ENCODE data around the gene ZSCAN12.
"Not testable (repeated sequence)": the region's sequence is repeated elsewhere in the genome, so short reads cannot be mapped to it uniquely, and the experiment has no call there.

ZSCAN12 gene

DNA sequence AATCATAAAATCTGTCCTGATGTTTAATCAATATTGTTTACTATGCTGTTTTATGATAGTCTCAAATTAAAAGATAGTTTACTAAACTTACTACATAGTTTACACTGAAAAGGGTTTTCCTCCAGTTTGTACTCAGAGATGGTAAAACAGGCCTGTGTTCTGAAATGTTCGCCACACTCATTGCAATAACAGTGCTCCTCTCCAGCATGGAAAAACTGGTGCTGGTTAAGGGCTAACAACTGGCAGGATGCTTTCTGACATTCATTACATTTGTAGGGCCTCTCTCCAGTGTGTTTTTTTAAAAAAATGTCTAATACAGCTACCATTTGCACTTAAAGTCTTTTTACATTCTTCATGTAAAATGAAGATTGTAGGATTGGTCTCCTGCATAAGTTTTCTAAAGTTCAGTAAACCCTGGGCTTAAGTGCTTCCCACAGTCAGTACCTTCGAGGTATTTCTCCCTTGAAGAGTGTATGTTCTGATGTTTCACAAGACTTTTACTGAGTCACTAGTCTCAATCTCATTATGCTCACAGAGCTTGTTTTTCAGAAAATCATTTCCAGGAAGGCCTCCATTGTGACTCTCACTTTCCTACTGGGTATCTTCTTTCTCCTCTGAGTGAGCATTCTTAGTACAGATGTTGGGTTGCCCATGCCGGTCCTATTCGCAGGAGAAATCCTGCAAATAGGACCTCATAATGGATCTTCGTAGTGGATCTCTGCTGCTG is 8.7 kb upstream of the ZSCAN12 start:
- H4K20me1 ChIP-seq (ENCODE audit: insufficient read depth, low read length, poor library complexity, severe bottlenecking) = no peaks in the 10 kb centered on the region
- TF ChIP-seq CTCF (conservative IDR thresholded peaks at IDR 0.05; ENCODE audit: low read length) (no peak), EZH2phosphoT487 (IDR thresholded peaks at IDR 0.05; ENCODE audit: borderline replicate concordance) (no peak)
- H3F3A ChIP-seq (ENCODE audit: low read depth) = no peaks in the 10 kb centered on the region
- no peaks in the 10 kb centered on the region for H3K9me3 ChIP-seq (ENCODE audit: insufficient read depth, low read depth, low read length)
- H3K9me2 ChIP-seq (replicated peaks; ENCODE audit: low read depth, low read length) = no peaks in the 10 kb centered on the region
- no peaks in the 10 kb centered on the region for H3K4me1 ChIP-seq (ENCODE audit: insufficient read depth, low read length, poor library complexity, severe bottlenecking)
- no peaks in the 10 kb centered on the region for H3K36me3 ChIP-seq (ENCODE audit: insufficient read depth, low read length)
- no peak overlapping the region for H3K9ac ChIP-seq (ENCODE audit: low read depth, low read length, poor library complexity, severe bottlenecking)
- H2AFZ ChIP-seq (ENCODE audit: low read length) = no peak overlapping the region
- H3K4me2 ChIP-seq (ENCODE audit: low read depth, low read length, poor library complexity, severe bottlenecking) = no peak overlapping the region
- no peaks in the 10 kb centered on the region for H3K27me3 ChIP-seq (ENCODE audit: insufficient read depth, low read length, poor library complexity, severe bottlenecking)
- no peaks in the 10 kb centered on the region for H3K79me2 ChIP-seq (ENCODE audit: insufficient read depth, low read length)
- no peak overlapping the region for H3K4me3 ChIP-seq (ENCODE audit: low read length, poor library complexity, severe bottlenecking)

DNA sequence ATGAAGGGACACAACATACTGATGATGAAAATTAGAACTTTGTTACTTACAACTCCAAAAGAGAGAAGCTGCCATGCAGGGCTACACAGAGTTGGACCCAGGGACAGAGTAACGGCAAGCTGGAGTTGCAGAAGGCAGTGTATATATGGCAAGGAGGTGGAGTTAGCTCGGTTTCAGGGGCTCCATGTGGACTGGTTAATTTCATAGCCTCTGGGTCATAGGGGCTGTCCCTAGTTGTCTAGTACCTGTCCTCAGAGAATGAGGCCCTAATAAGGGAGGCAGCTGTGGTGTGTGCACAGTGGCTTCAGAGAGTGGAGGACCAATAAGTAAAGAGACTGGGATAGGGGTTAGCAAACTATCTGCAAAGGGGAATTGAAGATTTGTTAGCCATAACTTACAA is 7.9 kb upstream of the ZSCAN12 start:
- no peak overlapping the region for H3K4me2 ChIP-seq (ENCODE audit: low read depth, low read length, poor library complexity, severe bottlenecking)
- no peaks in the 10 kb centered on the region for H3K9me3 ChIP-seq (ENCODE audit: insufficient read depth, low read depth, low read length)
- H3K9me2 ChIP-seq (replicated peaks; ENCODE audit: low read depth, low read length) = no peaks in the 10 kb centered on the region
- H4K20me1 ChIP-seq (ENCODE audit: insufficient read depth, low read length, poor library complexity, severe bottlenecking) = no peaks in the 10 kb centered on the region
- H2AFZ ChIP-seq (ENCODE audit: low read length) = no peak overlapping the region
- H3K4me1 ChIP-seq (ENCODE audit: insufficient read depth, low read length, poor library complexity, severe bottlenecking) = no peaks in the 10 kb centered on the region
- no peaks in the 10 kb centered on the region for H3K79me2 ChIP-seq (ENCODE audit: insufficient read depth, low read length)
- TF ChIP-seq EZH2phosphoT487 (IDR thresholded peaks at IDR 0.05; ENCODE audit: borderline replicate concordance) (no peak), CTCF (conservative IDR thresholded peaks at IDR 0.05; ENCODE audit: low read length) (no peak)
- H3K9ac ChIP-seq (ENCODE audit: low read depth, low read length, poor library complexity, severe bottlenecking) = no peak overlapping the region
- no peaks in the 10 kb centered on the region for H3F3A ChIP-seq (ENCODE audit: low read depth)
- H3K27me3 ChIP-seq (ENCODE audit: insufficient read depth, low read length, poor library complexity, severe bottlenecking) = no peaks in the 10 kb centered on the region
- H3K4me3 ChIP-seq (ENCODE audit: low read length, poor library complexity, severe bottlenecking) = no peak overlapping the region
- H3K36me3 ChIP-seq (ENCODE audit: insufficient read depth, low read length) = no peaks in the 10 kb centered on the region

- H4K20me1 ChIP-seq (ENCODE audit: insufficient read depth, low read length, poor library complexity, severe bottlenecking); H3K27me3 ChIP-seq (ENCODE audit: insufficient read depth, low read length, poor library complexity, severe bottlenecking); H3F3A ChIP-seq (ENCODE audit: low read depth); H3K4me2 ChIP-seq (ENCODE audit: low read depth, low read length, poor library complexity, severe bottlenecking); H3K4me1 ChIP-seq (ENCODE audit: insufficient read depth, low read length, poor library complexity, severe bottlenecking); H3K9me2 ChIP-seq (replicated peaks; ENCODE audit: low read depth, low read length); H3K9me3 ChIP-seq (ENCODE audit: insufficient read depth, low read depth, low read length); H2AFZ ChIP-seq (ENCODE audit: low read length); H3K79me2 ChIP-seq (ENCODE audit: insufficient read depth, low read length); H3K36me3 ChIP-seq (ENCODE audit: insufficient read depth, low read length); H3K4me3 ChIP-seq (ENCODE audit: low read length, poor library complexity, severe bottlenecking); H3K9ac ChIP-seq (ENCODE audit: low read depth, low read length, poor library complexity, severe bottlenecking): not testable (repeated sequence)
These were observed 4.4 kb upstream of the ZSCAN12 start for GRCh38 chr6:28403923-28404322.

DNA sequence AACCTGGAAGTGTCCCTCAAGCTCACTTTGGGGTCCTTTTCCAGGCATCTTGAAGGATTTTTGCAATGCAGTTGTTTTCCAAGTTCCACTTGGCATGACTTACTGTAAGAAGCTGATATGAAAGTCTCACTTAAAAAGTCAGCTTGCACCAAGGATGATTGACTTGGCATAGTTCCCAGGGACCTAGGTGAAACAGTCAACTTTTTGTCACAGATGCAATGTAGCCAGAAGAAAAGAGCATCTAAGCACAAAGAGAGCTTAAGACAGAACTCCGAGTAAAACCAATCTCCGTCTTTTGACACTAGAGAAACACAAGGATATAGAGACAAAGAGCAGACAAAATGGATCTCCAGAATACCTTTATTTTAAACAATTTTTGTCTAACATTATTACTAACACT is 2.6 kb upstream of the ZSCAN12 start:
- Histone ChIP-seq H3K9me3 (ENCODE audit: insufficient read depth, low read depth, low read length) (no peaks in the 10 kb centered on the region), H3K27me3 (ENCODE audit: insufficient read depth, low read length, poor library complexity, severe bottlenecking) (no peaks in the 10 kb centered on the region), H3K79me2 (ENCODE audit: insufficient read depth, low read length) (no peaks in the 10 kb centered on the region), H3K36me3 (ENCODE audit: insufficient read depth, low read length) (no peaks in the 10 kb centered on the region), H2AFZ (ENCODE audit: low read length) (no peak overlapping the region), H3K4me1 (ENCODE audit: insufficient read depth, low read length, poor library complexity, severe bottlenecking) (no peaks in the 10 kb centered on the region), H3K9ac (ENCODE audit: low read depth, low read length, poor library complexity, severe bottlenecking) (no peak overlapping the region), H4K20me1 (ENCODE audit: insufficient read depth, low read length, poor library complexity, severe bottlenecking) (no peaks in the 10 kb centered on the region), H3F3A (ENCODE audit: low read depth) (no peaks in the 10 kb centered on the region), H3K4me3 (ENCODE audit: low read length, poor library complexity, severe bottlenecking) (no peak overlapping the region), H3K9me2 (replicated peaks; ENCODE audit: low read depth, low read length) (no peaks in the 10 kb centered on the region; the same call in 1 of the 2 replicates), H3K4me2 (ENCODE audit: low read depth, low read length, poor library complexity, severe bottlenecking) (no peak overlapping the region)
- no peak for TF ChIP-seq EZH2phosphoT487 (IDR thresholded peaks at IDR 0.05; ENCODE audit: borderline replicate concordance)
- no peak for TF ChIP-seq CTCF (conservative IDR thresholded peaks at IDR 0.05; ENCODE audit: low read length)
